Occipital lobe (tissue), 2 donors: ENCODE measurements around the gene SIN3B. TPM values are rescaled to one million over a fixed set of nuclear protein-coding genes. Genes with fewer than 3 reads are reported as not detected.
"Not testable (repeated sequence)": the region's sequence is repeated elsewhere in the genome, so short reads cannot be mapped to it uniquely, and the experiment has no call there.

Experiments used
- DNase-seq: peaks from one replicate; lab custom pipeline; 2025; lab: John Stamatoyannopoulos, UW
- total RNA-seq: library from RNA; depleted of rRNA; stranded (reverse); fragments of >200 nt; gene quantifications from one replicate; pipeline ENCODE4 v1.2.3, GENCODE V29; 2014

The SIN3B gene
- total RNA-seq, 1 donor from 2014 or later: 32.9 TPM

GRCh38 chr19:16867211-16867610 lies 38.0 kb downstream of the SIN3B start:
- no peak for DNase-seq

- DNase-seq: no peak
Observed at GRCh38 chr19:16868423-16869130, 39.4 kb downstream of the SIN3B start.

- DNase-seq: no peak
Observed at GRCh38 chr19:16869331-16869972, 40.3 kb downstream of the SIN3B start.

GRCh38 chr19:16871871-16872270 lies 42.7 kb downstream of the SIN3B start:
- DNase-seq: no peak

GRCh38 chr19:16872728-16873127 lies 43.5 kb downstream of the SIN3B start:
- DNase-seq: no peak

GRCh38 chr19:16873594-16873993 lies 44.4 kb downstream of the SIN3B start:
- DNase-seq: no peak

- no peak for DNase-seq
Observed at GRCh38 chr19:16874250-16874977, 45.2 kb downstream of the SIN3B start.

- not testable (repeated sequence) for DNase-seq
Observed at GRCh38 chr19:16874978-16875299, 45.7 kb downstream of the SIN3B start.

GRCh38 chr19:16875584-16876555 lies 46.7 kb downstream of the SIN3B start:
- no peak for DNase-seq

GRCh38 chr19:16876904-16877361 lies 47.7 kb downstream of the SIN3B start:
- no peak for DNase-seq

GRCh38 chr19:16877581-16877980 lies 48.4 kb downstream of the SIN3B start:
- no peak for DNase-seq

GRCh38 chr19:16878181-16878965 lies 49.2 kb downstream of the SIN3B start:
- no peak for DNase-seq

- DNase-seq: no peak
Observed at GRCh38 chr19:16880884-16881554, 51.8 kb downstream of the SIN3B start.

GRCh38 chr19:16882146-16882545 lies 52.9 kb downstream of the SIN3B start:
- no peak for DNase-seq

GRCh38 chr19:16883522-16883921 lies 54.3 kb downstream of the SIN3B start:
- DNase-seq: no peak

- no peak for DNase-seq
Observed at GRCh38 chr19:16885166-16885565, 56.0 kb downstream of the SIN3B start.

GRCh38 chr19:16886305-16886880 lies 57.2 kb downstream of the SIN3B start:
- DNase-seq: no peak

- DNase-seq: no peak
Observed at GRCh38 chr19:16887353-16888265, 58.4 kb downstream of the SIN3B start.
